Neural cell (in vitro differentiated cells): ENCODE results near the gene PHF8.

Source experiments
- EZH2 ChIP-seq: fragments of 200-600, 300-800 bp; shearing (Covaris generic), sonication (generic); IDR thresholded peaks from 2 replicates; pipeline ENCODE4 v1.6.1; 2014; ENCODE audit warnings: antibody characterized with exemption, low read length, borderline replicate concordance, mild to moderate bottlenecking; ENCODE audit not compliant: insufficient read depth, poor library complexity, severe bottlenecking
- MXI1 ChIP-seq: fragments of 450-650 bp; conservative IDR thresholded peaks from 2 replicates; pipeline ENCODE4 v1.6.1; 2014; ENCODE audit warnings: antibody characterized with exemption, mild to moderate bottlenecking; ENCODE audit not compliant: poor library complexity, severe bottlenecking
- POLR2AphosphoS5 ChIP-seq: IDR thresholded peaks from 2 replicates; pipeline ENCODE4 v1.6.1; 2012
- RAD21 ChIP-seq: fragments of 450-650 bp; conservative IDR thresholded peaks from 2 replicates; pipeline ENCODE4 v1.6.1; 2014; ENCODE audit warnings: antibody characterized with exemption, mild to moderate bottlenecking, moderate library complexity
- SMC3 ChIP-seq: fragments of 450-650 bp; conservative IDR thresholded peaks from 2 replicates; pipeline ENCODE4 v1.6.1; 2014; ENCODE audit warnings: antibody characterized with exemption, mild to moderate bottlenecking, moderate library complexity; ENCODE audit not compliant: poor library complexity
- TF ChIP-seq, protein P1 (sequence below): fragments of 450-650 bp; IDR thresholded peaks from 2 replicates; pipeline ENCODE4 v1.5.1; 2014; ENCODE audit warnings: antibody characterized with exemption, mild to moderate bottlenecking, moderate library complexity; ENCODE audit not compliant: poor library complexity, severe bottlenecking
- TF ChIP-seq, protein P2 (sequence below): IDR thresholded peaks from 2 replicates; pipeline ENCODE4 v1.6.1; 2012; ENCODE audit warnings: borderline replicate concordance

DNA sequence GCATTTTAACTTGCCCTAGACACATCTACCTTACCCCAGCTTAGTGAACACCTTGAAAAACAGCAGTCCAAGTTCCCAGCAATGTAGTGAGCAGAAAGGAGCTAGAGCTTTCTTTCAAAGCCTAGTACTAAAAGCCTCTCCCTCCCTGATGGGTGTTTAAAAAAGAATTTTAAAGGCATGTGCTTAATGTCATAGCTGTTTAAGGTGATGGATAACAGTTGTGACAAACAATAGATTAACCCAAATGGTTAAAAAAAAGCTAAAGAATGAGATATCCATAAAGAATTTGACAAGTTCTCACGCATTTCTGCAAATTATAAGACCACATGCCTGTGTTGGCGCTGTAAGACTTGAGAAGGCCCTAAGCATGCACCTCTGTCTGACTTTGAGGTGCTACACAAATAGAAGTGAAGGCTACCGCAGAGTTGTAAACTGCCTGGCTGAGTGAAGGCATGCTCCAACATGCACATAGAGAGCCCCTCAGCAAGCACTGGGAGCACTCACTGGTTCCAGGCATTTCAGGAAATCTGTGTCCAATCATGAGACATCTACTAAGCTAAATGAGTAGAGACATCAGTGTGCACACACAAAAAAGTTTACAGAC lies 94.0 kb downstream of the PHF8 start:
- TF ChIP-seq, protein P1, sequence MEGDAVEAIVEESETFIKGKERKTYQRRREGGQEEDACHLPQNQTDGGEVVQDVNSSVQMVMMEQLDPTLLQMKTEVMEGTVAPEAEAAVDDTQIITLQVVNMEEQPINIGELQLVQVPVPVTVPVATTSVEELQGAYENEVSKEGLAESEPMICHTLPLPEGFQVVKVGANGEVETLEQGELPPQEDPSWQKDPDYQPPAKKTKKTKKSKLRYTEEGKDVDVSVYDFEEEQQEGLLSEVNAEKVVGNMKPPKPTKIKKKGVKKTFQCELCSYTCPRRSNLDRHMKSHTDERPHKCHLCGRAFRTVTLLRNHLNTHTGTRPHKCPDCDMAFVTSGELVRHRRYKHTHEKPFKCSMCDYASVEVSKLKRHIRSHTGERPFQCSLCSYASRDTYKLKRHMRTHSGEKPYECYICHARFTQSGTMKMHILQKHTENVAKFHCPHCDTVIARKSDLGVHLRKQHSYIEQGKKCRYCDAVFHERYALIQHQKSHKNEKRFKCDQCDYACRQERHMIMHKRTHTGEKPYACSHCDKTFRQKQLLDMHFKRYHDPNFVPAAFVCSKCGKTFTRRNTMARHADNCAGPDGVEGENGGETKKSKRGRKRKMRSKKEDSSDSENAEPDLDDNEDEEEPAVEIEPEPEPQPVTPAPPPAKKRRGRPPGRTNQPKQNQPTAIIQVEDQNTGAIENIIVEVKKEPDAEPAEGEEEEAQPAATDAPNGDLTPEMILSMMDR = no peak
- TF ChIP-seq SMC3 (no peak), POLR2AphosphoS5 (no peak), EZH2 (no peak), MXI1 (no peak), RAD21 (no peak)
- TF ChIP-seq, protein P2, sequence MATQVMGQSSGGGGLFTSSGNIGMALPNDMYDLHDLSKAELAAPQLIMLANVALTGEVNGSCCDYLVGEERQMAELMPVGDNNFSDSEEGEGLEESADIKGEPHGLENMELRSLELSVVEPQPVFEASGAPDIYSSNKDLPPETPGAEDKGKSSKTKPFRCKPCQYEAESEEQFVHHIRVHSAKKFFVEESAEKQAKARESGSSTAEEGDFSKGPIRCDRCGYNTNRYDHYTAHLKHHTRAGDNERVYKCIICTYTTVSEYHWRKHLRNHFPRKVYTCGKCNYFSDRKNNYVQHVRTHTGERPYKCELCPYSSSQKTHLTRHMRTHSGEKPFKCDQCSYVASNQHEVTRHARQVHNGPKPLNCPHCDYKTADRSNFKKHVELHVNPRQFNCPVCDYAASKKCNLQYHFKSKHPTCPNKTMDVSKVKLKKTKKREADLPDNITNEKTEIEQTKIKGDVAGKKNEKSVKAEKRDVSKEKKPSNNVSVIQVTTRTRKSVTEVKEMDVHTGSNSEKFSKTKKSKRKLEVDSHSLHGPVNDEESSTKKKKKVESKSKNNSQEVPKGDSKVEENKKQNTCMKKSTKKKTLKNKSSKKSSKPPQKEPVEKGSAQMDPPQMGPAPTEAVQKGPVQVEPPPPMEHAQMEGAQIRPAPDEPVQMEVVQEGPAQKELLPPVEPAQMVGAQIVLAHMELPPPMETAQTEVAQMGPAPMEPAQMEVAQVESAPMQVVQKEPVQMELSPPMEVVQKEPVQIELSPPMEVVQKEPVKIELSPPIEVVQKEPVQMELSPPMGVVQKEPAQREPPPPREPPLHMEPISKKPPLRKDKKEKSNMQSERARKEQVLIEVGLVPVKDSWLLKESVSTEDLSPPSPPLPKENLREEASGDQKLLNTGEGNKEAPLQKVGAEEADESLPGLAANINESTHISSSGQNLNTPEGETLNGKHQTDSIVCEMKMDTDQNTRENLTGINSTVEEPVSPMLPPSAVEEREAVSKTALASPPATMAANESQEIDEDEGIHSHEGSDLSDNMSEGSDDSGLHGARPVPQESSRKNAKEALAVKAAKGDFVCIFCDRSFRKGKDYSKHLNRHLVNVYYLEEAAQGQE = no peak
